Measurements from ENCODE around the gene C3orf18. TPM values are rescaled to one million over a fixed set of nuclear protein-coding genes. Genes with fewer than 3 reads are reported as not detected.
A peak's percentile ranks its signal among the peaks of the same experiment; 100 is the strongest.

C3orf18 gene
- total RNA-seq, 3 donors from 2014 or later = 1.5 to 14.1 (median 2.5) TPM

- no peaks in the 10 kb centered on the region for H3K36me3 ChIP-seq (ENCODE audit: low read depth)
- TF ChIP-seq CTCF (IDR thresholded peaks at IDR 0.05) = no peak
- DNase-seq (no peak), ATAC-seq (no peak)
- no peaks in the 10 kb centered on the region for H3K9me3 ChIP-seq
- no peak overlapping the region for H3K4me3 ChIP-seq
- intact Hi-C loops (cut with DNase I, micrococcal nuclease) = no loop called here
- H3K4me1 ChIP-seq (ENCODE audit: low read depth) = peaks cover 6% of the 10 kb centered on the region
Observed at GRCh38 chr3:50587373-50587772, 19.8 kb upstream of the C3orf18 start.

GRCh38 chr3:50586763-50587070, 19.2 kb upstream of the C3orf18 start:
- TF ChIP-seq CTCF (IDR thresholded peaks at IDR 0.05) = no peak
- intact Hi-C loops (cut with DNase I, micrococcal nuclease) = no loop called here
- Histone ChIP-seq H3K36me3 (ENCODE audit: low read depth) (no peaks in the 10 kb centered on the region), H3K9me3 (no peaks in the 10 kb centered on the region), H3K4me3 (no peak overlapping the region), H3K4me1 (ENCODE audit: low read depth) (peaks cover 4% of the 10 kb centered on the region)
- no peak for DNase-seq
- no peak for ATAC-seq

GRCh38 chr3:50585919-50586762, 18.6 kb upstream of the C3orf18 start:
- H3K4me3 ChIP-seq = no peak overlapping the region
- H3K36me3 ChIP-seq (ENCODE audit: low read depth) = no peaks in the 10 kb centered on the region
- H3K4me1 ChIP-seq (ENCODE audit: low read depth) = peaks cover 2% of the 10 kb centered on the region
- intact Hi-C loops (cut with DNase I, micrococcal nuclease) = no loop called here
- TF ChIP-seq CTCF (IDR thresholded peaks at IDR 0.05) = no peak
- no peaks in the 10 kb centered on the region for H3K9me3 ChIP-seq
- no peak for ATAC-seq
- DNase-seq = peak in 1 of 3 donors; percentile 39

- intact Hi-C loops (cut with DNase I, micrococcal nuclease) = no loop called here
- TF ChIP-seq CTCF (IDR thresholded peaks at IDR 0.05) = no peak
- Histone ChIP-seq H3K36me3 (ENCODE audit: low read depth) (no peaks in the 10 kb centered on the region), H3K4me3 (no peak overlapping the region), H3K9me3 (no peaks in the 10 kb centered on the region), H3K4me1 (ENCODE audit: low read depth) (no peaks in the 10 kb centered on the region)
- no peak for ATAC-seq
- no peak for DNase-seq
Observed at GRCh38 chr3:50584391-50584790, 16.8 kb upstream of the C3orf18 start.

GRCh38 chr3:50583897-50584296, 16.4 kb upstream of the C3orf18 start:
- intact Hi-C loops (cut with DNase I, micrococcal nuclease) = no loop called here
- Histone ChIP-seq H3K4me1 (ENCODE audit: low read depth) (no peaks in the 10 kb centered on the region), H3K9me3 (no peaks in the 10 kb centered on the region), H3K36me3 (ENCODE audit: low read depth) (no peaks in the 10 kb centered on the region), H3K4me3 (no peak overlapping the region)
- DNase-seq (no peak), ATAC-seq (no peak)
- TF ChIP-seq CTCF (IDR thresholded peaks at IDR 0.05) = no peak
